Stimulated activated CD4-positive, alpha-beta T cell treated with anti-CD3 and anti-CD28 coated beads, TNF-alpha, amount 100 ng/mL, for 48 hours (primary cell): Measurements from ENCODE around the gene APOLD1.
"Not testable (repeated sequence)": the region's sequence is repeated elsewhere in the genome, so short reads cannot be mapped to it uniquely, and the experiment has no call there.

ENCODE experiments used
- DNase-seq, 3 donors: peaks; one replicate each; pipeline ENCODE4 v3.0.0-alpha.2; 2020; ENCODE audit warnings: low read depth in 3 of 3

Gene APOLD1, protein sequence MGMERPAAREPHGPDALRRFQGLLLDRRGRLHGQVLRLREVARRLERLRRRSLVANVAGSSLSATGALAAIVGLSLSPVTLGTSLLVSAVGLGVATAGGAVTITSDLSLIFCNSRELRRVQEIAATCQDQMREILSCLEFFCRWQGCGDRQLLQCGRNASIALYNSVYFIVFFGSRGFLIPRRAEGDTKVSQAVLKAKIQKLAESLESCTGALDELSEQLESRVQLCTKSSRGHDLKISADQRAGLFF

GRCh38 chr12:12784911-12785814, at the start of gene APOLD1:
APOLD1 (plus strand) TSS chr12:12785659; CDS start chr12:12785692, 33 bp downstream.
- no peak for DNase-seq

- no peak for DNase-seq
Measured at GRCh38 chr12:12736759-12737676, 48.4 kb upstream of the APOLD1 start.

GRCh38 chr12:12738152-12738551, 47.3 kb upstream of the APOLD1 start:
- DNase-seq: not testable (repeated sequence)

- no peak for DNase-seq
Measured at GRCh38 chr12:12741660-12742059, 43.8 kb upstream of the APOLD1 start.

DNA sequence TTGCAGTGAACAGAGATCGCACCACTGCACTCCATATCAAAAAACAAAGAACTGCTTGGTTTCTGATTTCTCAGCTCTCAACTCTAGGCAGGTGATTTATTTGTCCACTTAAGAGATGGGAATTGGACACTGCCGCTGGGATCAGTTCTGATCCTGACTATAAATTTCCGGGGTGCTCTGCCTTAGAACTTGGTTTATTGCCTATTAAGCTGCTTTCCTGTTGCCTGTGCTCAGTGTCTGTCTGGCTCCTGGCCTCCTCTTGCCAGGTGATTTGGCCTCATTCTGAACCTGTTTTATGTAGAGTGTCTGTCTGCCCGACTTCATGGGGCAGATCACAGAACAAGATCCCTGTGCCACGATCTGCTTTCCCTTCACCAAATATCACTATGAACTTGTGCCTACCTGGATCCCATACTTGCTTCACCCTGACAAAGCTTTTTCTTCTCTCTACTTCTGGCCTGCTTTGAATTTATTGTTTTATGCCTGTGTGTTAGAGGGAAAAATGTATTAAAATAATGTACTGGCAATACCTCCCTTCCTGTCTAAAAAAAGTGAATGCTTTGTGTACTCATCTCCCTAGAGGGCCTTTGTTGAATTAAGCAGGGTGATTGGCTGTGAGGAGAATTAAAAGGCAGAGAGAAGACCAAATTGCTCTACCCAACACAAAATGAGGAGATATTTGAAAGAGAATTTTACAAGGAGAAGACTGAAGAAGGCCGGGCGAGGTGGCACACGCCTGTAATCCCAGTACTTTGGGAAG, 40.7 kb upstream of the APOLD1 start:
- DNase-seq: no peak

GRCh38 chr12:12745576-12746211, 39.8 kb upstream of the APOLD1 start:
- no peak for DNase-seq

DNA sequence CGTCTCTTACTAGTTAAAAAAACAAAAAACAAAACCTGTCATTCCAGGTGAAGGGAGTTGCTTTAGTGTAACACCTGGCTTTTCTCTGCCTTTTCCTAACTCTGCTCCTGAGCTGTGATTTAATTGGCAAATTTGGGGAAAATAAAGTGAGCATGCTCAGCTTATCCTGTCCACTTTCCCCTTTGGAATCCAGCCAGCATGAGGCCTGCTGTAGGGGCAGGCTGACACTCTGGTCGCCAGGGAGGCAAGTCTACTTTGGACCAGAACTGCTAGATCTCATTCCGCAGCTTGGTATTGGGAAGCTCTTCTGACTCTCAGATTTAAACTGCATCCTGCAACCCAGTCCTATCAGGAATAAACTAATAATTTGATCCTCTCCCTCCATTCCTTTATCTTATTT, 38.2 kb upstream of the APOLD1 start:
- no peak for DNase-seq

DNA sequence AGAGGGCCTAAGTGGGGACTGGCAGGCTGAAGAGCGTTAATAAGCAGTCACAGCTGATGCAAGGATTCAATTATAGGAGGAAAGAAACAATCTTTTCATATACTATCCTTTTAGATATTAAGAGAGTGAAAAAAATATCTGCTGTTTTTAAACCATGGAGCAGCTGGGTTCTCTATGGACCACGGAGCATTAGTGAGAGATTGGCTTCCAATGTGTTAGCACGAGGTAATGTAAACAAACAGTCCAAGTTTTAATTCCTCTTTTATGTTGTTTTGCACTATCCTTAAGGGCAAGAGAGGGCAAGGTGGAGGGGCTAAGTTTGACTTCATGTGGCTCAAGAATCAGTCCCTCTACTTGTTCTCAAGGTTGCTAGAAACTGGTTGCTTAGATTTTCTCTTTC, 37.4 kb upstream of the APOLD1 start:
- DNase-seq: no peak

- no peak for DNase-seq
Measured at GRCh38 chr12:12749433-12749832, 36.0 kb upstream of the APOLD1 start.

GRCh38 chr12:12755923-12756322, 29.5 kb upstream of the APOLD1 start:
- DNase-seq: no peak

DNA sequence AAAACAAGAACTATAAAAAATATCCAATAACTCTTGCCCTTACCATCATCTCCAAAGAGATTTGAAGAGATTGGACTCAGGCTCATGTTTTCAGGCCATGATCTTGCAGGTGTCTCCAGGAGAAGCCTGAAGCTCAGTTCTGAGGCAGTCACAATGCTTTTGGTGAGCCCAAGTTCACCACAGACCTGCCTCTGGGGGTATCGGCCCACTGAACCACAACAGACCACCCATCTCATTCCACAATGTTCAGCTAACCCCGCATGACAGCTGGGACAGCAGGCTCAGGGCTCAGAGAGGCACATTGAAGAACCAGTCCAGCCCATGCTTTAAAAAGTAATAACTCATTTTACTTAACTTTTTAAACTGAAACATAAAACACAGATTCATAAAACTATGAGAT, 28.3 kb upstream of the APOLD1 start:
- no peak for DNase-seq

DNA sequence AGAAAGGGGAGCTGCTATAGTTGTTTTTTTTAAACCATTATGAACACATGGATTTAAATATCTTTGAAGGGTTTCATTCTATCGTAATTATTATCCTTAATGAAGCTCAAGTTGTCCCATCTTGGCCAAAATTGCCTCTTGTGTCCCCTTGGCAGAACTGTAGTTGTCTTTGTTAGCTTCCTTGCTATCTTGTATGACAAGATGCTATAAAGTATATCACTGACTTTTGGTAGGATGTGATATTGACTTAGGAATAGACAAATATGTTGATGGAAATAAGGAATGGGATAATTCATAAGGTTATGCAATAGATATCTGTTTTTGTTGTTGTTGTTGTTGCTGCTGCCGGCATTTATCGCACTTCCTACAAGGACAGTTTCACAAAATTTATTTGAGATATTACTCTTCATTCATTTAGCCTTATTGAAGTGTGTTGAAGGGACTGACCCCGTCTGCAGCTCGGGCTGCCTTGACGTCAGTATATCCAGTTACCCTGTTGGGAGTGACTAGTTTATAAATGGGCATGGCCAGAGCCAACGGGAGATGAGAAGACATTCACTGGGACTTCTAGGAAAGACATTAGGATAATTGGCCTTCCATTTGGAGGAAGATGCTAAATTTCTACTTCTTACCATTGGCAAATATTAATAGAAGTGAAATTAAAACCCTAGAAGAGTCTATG, 26.1 kb upstream of the APOLD1 start:
- no peak for DNase-seq

DNA sequence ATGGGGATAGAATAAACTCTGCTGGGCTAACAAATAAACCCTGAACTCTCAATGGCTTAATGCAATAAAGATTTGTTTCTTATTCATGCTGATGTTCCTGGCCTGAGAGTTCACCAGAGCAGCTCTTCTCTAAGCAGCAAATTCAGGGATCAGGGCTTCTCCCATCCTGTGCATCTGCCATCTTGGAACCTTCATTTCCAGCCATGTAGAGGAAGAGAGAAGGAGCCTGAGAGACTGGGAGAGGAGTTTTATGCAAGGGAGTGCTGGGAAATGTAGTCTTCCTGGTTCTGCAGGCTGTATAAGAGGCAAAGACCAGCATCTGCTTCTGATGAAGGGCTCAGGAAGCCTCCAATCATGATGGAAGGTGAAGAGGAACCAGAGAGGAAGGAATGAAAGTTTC, 20.6 kb upstream of the APOLD1 start:
- DNase-seq: no peak

DNA sequence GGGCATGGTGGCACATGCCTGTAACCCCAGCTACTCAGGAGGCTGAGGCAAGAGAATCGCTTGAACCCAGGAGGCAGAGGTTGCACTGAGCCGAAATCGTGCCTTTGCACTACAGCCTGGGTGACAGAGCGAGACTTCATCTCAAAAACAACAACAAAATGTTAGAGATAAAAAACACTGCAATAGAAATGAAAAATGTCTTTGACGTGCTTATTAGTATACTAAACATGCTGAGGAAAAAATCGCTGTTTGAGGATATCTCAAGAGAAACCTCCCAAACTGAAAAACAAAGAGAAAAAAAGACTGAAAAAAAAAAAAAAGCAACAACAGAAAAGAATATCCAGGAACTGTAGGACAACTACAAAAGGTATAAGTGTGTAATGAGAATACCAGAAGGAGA, 15.2 kb upstream of the APOLD1 start:
- no peak for DNase-seq

- no peak for DNase-seq
Measured at GRCh38 chr12:12774791-12775190, 10.7 kb upstream of the APOLD1 start.

DNA sequence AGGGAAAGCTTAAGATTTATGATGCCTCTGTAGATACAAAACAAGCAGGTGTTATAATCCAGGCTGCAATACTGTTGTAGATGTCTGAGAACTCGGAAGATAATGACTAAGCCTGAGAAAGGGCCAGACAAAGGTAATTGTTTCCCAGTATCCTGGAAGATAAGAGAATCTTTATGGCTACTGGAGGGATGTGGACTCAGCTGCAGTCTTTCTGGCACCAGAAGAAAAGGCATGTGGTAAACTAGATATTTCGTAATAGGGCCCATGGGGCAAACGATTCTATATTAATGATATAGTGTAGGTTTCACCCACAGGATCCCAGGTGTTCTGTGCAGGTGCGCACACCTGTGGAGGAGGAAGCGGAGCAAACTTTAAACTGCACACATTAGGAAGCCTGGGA, 9.2 kb upstream of the APOLD1 start:
- DNase-seq: no peak

DNA sequence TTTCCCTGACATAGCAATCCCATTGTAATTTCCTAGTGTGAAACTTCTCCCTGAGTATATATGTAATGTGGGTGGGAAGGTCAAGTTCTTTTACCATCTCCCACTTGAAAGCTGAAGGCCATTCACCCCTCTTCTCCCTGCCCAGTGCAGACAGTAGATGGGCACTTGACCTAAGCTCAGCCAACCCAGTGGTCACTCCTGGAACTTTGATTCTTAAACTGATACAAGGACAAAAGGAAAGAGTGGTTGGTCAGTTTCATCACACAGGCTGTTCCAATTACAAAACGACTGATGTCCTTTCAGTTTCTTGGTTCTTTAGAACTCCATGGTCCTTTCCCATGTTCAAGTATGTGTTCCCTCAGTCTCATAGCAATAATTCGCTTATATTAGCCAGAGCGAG, 8.4 kb upstream of the APOLD1 start:
- no peak for DNase-seq

GRCh38 chr12:12779007-12779406, 6.5 kb upstream of the APOLD1 start:
- DNase-seq: no peak

DNA sequence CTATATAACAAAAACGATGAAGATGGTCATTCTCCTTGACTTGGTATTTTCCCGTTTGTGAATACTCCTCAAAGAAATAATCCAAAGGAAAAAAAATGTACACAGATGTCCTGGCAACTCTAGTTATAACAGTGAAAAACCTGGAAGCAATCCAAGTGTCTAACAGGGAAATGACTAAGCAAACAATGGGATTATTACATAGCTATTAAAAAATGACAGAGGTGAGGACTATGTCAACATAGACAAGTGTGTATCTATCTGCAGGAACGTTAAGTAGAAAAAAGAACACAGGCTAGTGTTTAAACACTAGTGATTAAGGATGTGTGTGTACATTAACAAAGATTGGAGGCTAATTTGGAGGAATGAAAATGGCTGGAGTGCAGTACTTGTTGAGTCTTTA, 5.9 kb upstream of the APOLD1 start:
- no peak for DNase-seq

DNA sequence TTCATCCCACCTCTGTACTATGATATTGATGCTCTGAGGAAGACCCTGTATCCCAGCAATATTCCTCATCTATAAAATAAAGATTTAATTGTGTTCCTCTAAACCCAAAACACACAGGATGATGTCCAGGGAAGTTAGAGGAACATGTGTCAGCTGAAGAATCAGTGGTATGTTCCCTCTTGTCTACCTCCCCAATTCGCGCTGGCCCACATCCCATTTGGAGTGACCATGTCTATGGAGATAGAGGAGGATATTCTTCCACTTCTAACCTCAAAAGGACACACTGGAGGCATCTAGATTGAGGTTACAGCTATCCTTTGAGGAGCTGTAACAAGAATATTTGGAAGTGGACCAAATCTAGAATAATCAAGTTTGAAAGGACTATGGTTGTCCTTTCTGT, 1.3 kb upstream of the APOLD1 start:
- no peak for DNase-seq
